Panc1 (cell line): ENCODE measurements around the gene PDYN. TPM values are rescaled to one million over a fixed set of nuclear protein-coding genes. Genes with fewer than 3 reads are reported as not detected.

ENCODE experiments used
- ATAC-seq: fragments of 200-7000 bp; cut with Tn5 transposase; 2 replicates; pipeline ENCODE4 v1.9.1; 2020; ENCODE audit warnings: mild to moderate bottlenecking, moderate library complexity
- BruUV-seq: library from RNA; stranded (reverse); fragments of 400-500 nt; replicated peaks from 2 replicates; lab custom pipeline; 2021; lab: Mats Ljungman, UMichigan
- CTCF ChIA-PET: fragments of 300-600 bp; sonication (Branson Sonifier 250); formaldehyde crosslinking; loops from one replicate; lab custom pipeline; 2022; ENCODE audit warnings: antibody characterized with exemption; lab: Charles Lee
- POLR2A ChIA-PET: fragments of 300-600 bp; sonication (Branson Sonifier 250); formaldehyde crosslinking; loops from one replicate; lab custom pipeline; 2022; ENCODE audit warnings: antibody characterized with exemption; lab: Charles Lee
- DNase-seq: peaks from one replicate; pipeline ENCODE4 v3.0.0-alpha.2; 2010; ENCODE audit warnings: low read depth, low spot score
- H3K27ac ChIP-seq: 2 replicates; pipeline ENCODE4 v1.5.1; 2011; ENCODE audit warnings: mild to moderate bottlenecking, low read length, inconsistent platforms
- H3K27me3 ChIP-seq: fragments of 200-500 bp; sonication (Bioruptor generic); 2 replicates; pipeline ENCODE4 v1.6.0; 2014; ENCODE audit warnings: low read length, inconsistent platforms; ENCODE audit not compliant: control insufficient read depth, insufficient read depth
- H3K36me3 ChIP-seq: fragments of 200-500 bp; sonication (Bioruptor generic); 2 replicates; pipeline ENCODE4 v1.5.1; 2014; ENCODE audit warnings: inconsistent platforms, mild to moderate bottlenecking, low read length, moderate library complexity; ENCODE audit not compliant: control insufficient read depth, insufficient read depth
- H3K4me1 ChIP-seq: 2 replicates; pipeline ENCODE4 v1.5.1; 2011; ENCODE audit warnings: inconsistent platforms, mild to moderate bottlenecking, low read length, moderate library complexity; ENCODE audit not compliant: control insufficient read depth, insufficient read depth
- H3K4me3 ChIP-seq, 2 experiments: 2 replicates each; pipeline ENCODE4 v1.5.1; 2011 to 2012; ENCODE audit warnings: low read depth in 2 of 2, low read length in 2 of 2, mild to moderate bottlenecking in 2 of 2, inconsistent platforms in 1 of 2, moderate library complexity in 1 of 2
- H3K9me3 ChIP-seq: fragments of 200-500 bp; sonication (Bioruptor generic); 2 replicates; pipeline ENCODE4 v1.5.1; 2014; ENCODE audit warnings: low read depth, mild to moderate bottlenecking, inconsistent platforms, low read length, moderate library complexity; ENCODE audit not compliant: control insufficient read depth, insufficient read depth
- CTCF ChIP-seq: fragments of 450-650 bp; IDR thresholded peaks from 2 replicates; pipeline ENCODE4 v1.5.1; 2017; ENCODE audit warnings: mild to moderate bottlenecking
- POLR2AphosphoS5 ChIP-seq: IDR thresholded peaks from 2 replicates; pipeline ENCODE4 v1.6.1; 2012; ENCODE audit warnings: mild to moderate bottlenecking, low read depth, low read length, moderate library complexity
- REST ChIP-seq, 2 experiments: IDR thresholded peaks; 2 replicates each; pipeline ENCODE4 v1.6.1; 2011 to 2012; ENCODE audit warnings: low read depth in 2 of 2, control low read depth in 1 of 2, low read length in 1 of 2, mild to moderate bottlenecking in 1 of 2, moderate library complexity in 1 of 2; ENCODE audit not compliant: insufficient read depth in 1 of 2
- SIN3A ChIP-seq: IDR thresholded peaks from 2 replicates; pipeline ENCODE4 v1.6.1; 2012; ENCODE audit warnings: low read depth, mild to moderate bottlenecking, low read length, moderate library complexity, borderline replicate concordance; ENCODE audit not compliant: insufficient read depth
- TCF7L2 ChIP-seq: IDR thresholded peaks from 2 replicates; pipeline ENCODE4 v1.6.1; 2011; ENCODE audit warnings: mild to moderate bottlenecking, low read depth, low read length, inconsistent platforms
- in situ Hi-C: cut with HindIII; loops from 2 replicates; pipeline ENCODE4 v1.10.0; 2016; ENCODE audit warnings: low sequenced_read_pairs, low pct_unique_long_range_greater_than_20kb
- intact Hi-C: fragments of 100-400 bp; cut with micrococcal nuclease; formaldehyde crosslinking; loops from one replicate; pipeline ENCODE4 v1.10.0; 2022; ENCODE audit not compliant: unreplicated experiment
- total RNA-seq: library from RNA; stranded (reverse); gene quantifications from one replicate; pipeline ENCODE4 v1.2.1, GENCODE V29; 2021; ENCODE audit not compliant: unreplicated experiment

The PDYN gene
- total RNA-seq, 1 experiment from 2014 or later: not detected

- CTCF ChIA-PET: no interaction called here
- in situ Hi-C loops: no loop called here
- intact Hi-C loops: no loop called here
- TF ChIP-seq SIN3A (no peak), REST (IDR thresholded peaks at IDR 0.05; ENCODE audit: insufficient read depth in 1 of 2, low read depth in 2 of 2, low read length in 1 of 2) (no peak), POLR2AphosphoS5 (no peak), TCF7L2 (no peak), CTCF (no peak)
- POLR2A ChIA-PET: no interaction called here
- no peaks in the 10 kb centered on the region for H3K9me3 ChIP-seq
- no peak for DNase-seq
- no peak overlapping the region for H3K4me3 ChIP-seq
- H3K27ac ChIP-seq: no peak overlapping the region
- no TSS peak for BruUV-seq
- H3K4me1 ChIP-seq: no peaks in the 10 kb centered on the region
- H3K27me3 ChIP-seq: peaks cover 53% of the 10 kb centered on the region
- no peaks in the 10 kb centered on the region for H3K36me3 ChIP-seq
- ATAC-seq: no peak
Observed at GRCh38 chr20:1992359-1993110, 1.3 kb downstream of the PDYN start.

- no peak overlapping the region for H3K4me3 ChIP-seq
- POLR2A ChIA-PET: no interaction called here
- H3K9me3 ChIP-seq: no peaks in the 10 kb centered on the region
- H3K4me1 ChIP-seq: no peaks in the 10 kb centered on the region
- no peaks in the 10 kb centered on the region for H3K36me3 ChIP-seq
- CTCF ChIA-PET: interaction anchor here (1.3 kb wide), 1 partner anchor 19 kb away, joined by 3 read pairs; no protein-coding TSS in a partner anchor
- ATAC-seq (no peak), DNase-seq (no peak)
- TF ChIP-seq TCF7L2 (no peak), REST (IDR thresholded peaks at IDR 0.05; ENCODE audit: insufficient read depth in 1 of 2, low read depth in 2 of 2, low read length in 1 of 2) (no peak), CTCF (no peak), POLR2AphosphoS5 (no peak), SIN3A (no peak)
- intact Hi-C loops: no loop called here
- in situ Hi-C loops: no loop called here
- H3K27me3 ChIP-seq: peaks cover 36% of the 10 kb centered on the region
- no peak overlapping the region for H3K27ac ChIP-seq
- BruUV-seq: no TSS peak
Observed at GRCh38 chr20:1987826-1988225, 6.0 kb downstream of the PDYN start.
